Neural cell (in vitro differentiated cells): ENCODE data around the gene KCNJ6. TPM values are rescaled to one million over a fixed set of nuclear protein-coding genes. Genes with fewer than 3 reads are reported as not detected.

Experiments
- H2AFZ ChIP-seq: fragments of 200-600, 300-800 bp; sonication (generic), shearing (Covaris generic); 2 replicates; pipeline ENCODE4 v1.6.0; 2014; ENCODE audit warnings: low read depth, mild to moderate bottlenecking, antibody characterized with exemption, low read length, moderate library complexity
- H3F3A ChIP-seq: fragments of 200-600 bp; shearing (Covaris generic); 2 replicates; pipeline ENCODE4 v1.6.1; 2016; ENCODE audit warnings: mild to moderate bottlenecking, moderate library complexity, mixed read lengths, antibody characterized with exemption, low read length; ENCODE audit not compliant: insufficient read depth, poor library complexity, severe bottlenecking
- H3K27ac ChIP-seq: fragments of 200-600, 300-800 bp; sonication (generic), shearing (Covaris generic); 2 replicates; pipeline ENCODE4 v1.5.1; 2014; ENCODE audit warnings: mild to moderate bottlenecking, low read length, moderate library complexity
- H3K27me3 ChIP-seq: fragments of 300-800, 200-600 bp; sonication (generic), shearing (Covaris generic); 2 replicates; pipeline ENCODE4 v1.6.0; 2014; ENCODE audit warnings: mild to moderate bottlenecking, low read depth, low read length, moderate library complexity; ENCODE audit not compliant: insufficient read depth
- H3K36me3 ChIP-seq: fragments of 300-800, 200-600 bp; sonication (generic), shearing (Covaris generic); 2 replicates; pipeline ENCODE4 v1.5.1; 2014; ENCODE audit warnings: mild to moderate bottlenecking, antibody characterized with exemption, low read length, moderate library complexity; ENCODE audit not compliant: insufficient read depth
- H3K4me2 ChIP-seq: fragments of 300-800, 200-600 bp; sonication (generic), shearing (Covaris generic); 2 replicates; pipeline ENCODE4 v1.6.0; 2014; ENCODE audit warnings: mild to moderate bottlenecking, low read length
- H3K4me3 ChIP-seq: fragments of 300-800, 200-600 bp; sonication (generic), shearing (Covaris generic); 2 replicates; pipeline ENCODE4 v1.5.1; 2014; ENCODE audit warnings: mild to moderate bottlenecking, low read length, moderate library complexity
- H3K79me2 ChIP-seq: fragments of 200-600 bp; shearing (Covaris generic); replicated peaks from 2 replicates; pipeline ENCODE4 v1.6.0; 2014; ENCODE audit warnings: mild to moderate bottlenecking, low read length, moderate library complexity; ENCODE audit not compliant: insufficient read depth
- H3K9ac ChIP-seq: fragments of 300-800, 200-600 bp; sonication (generic), shearing (Covaris generic); 2 replicates; pipeline ENCODE4 v1.6.1; 2016; ENCODE audit warnings: mild to moderate bottlenecking, low read length, mixed read lengths
- H3K9me2 ChIP-seq: fragments of 200-600 bp; shearing (Covaris generic); 2 replicates; pipeline ENCODE4 v1.6.1; 2016; ENCODE audit warnings: mild to moderate bottlenecking, low read length, mixed read lengths; ENCODE audit not compliant: insufficient read depth
- H3K9me3 ChIP-seq: fragments of 200-600, 300-800 bp; sonication (generic), shearing (Covaris generic); 2 replicates; pipeline ENCODE4 v1.6.1; 2016; ENCODE audit warnings: mild to moderate bottlenecking, mixed run types, low read length, moderate library complexity, mixed read lengths
- H4K20me1 ChIP-seq: fragments of 200-600 bp; shearing (Covaris generic); 2 replicates; pipeline ENCODE4 v1.6.1; 2016; ENCODE audit warnings: mild to moderate bottlenecking, mixed run types; ENCODE audit not compliant: insufficient read depth
- CTCF ChIP-seq: fragments of 450-650 bp; IDR thresholded peaks from 2 replicates; pipeline ENCODE4 v1.5.1; 2014; ENCODE audit warnings: antibody characterized with exemption, mild to moderate bottlenecking, moderate library complexity; ENCODE audit not compliant: poor library complexity, severe bottlenecking
- EP300 ChIP-seq: fragments of 450-650 bp; conservative IDR thresholded peaks from 2 replicates; pipeline ENCODE4 v1.6.1; 2014; ENCODE audit warnings: antibody characterized with exemption, mild to moderate bottlenecking, moderate library complexity; ENCODE audit not compliant: poor library complexity, severe bottlenecking
- EZH2 ChIP-seq: fragments of 200-600, 300-800 bp; shearing (Covaris generic), sonication (generic); IDR thresholded peaks from 2 replicates; pipeline ENCODE4 v1.6.1; 2014; ENCODE audit warnings: antibody characterized with exemption, low read length, borderline replicate concordance, mild to moderate bottlenecking; ENCODE audit not compliant: insufficient read depth, poor library complexity, severe bottlenecking
- MXI1 ChIP-seq: fragments of 450-650 bp; conservative IDR thresholded peaks from 2 replicates; pipeline ENCODE4 v1.6.1; 2014; ENCODE audit warnings: antibody characterized with exemption, mild to moderate bottlenecking; ENCODE audit not compliant: poor library complexity, severe bottlenecking
- POLR2AphosphoS5 ChIP-seq: IDR thresholded peaks from 2 replicates; pipeline ENCODE4 v1.6.1; 2012
- RAD21 ChIP-seq: fragments of 450-650 bp; conservative IDR thresholded peaks from 2 replicates; pipeline ENCODE4 v1.6.1; 2014; ENCODE audit warnings: antibody characterized with exemption, mild to moderate bottlenecking, moderate library complexity
- REST ChIP-seq: IDR thresholded peaks from 2 replicates; pipeline ENCODE4 v1.6.1; 2012; ENCODE audit warnings: borderline replicate concordance
- SMC3 ChIP-seq: fragments of 450-650 bp; conservative IDR thresholded peaks from 2 replicates; pipeline ENCODE4 v1.6.1; 2014; ENCODE audit warnings: antibody characterized with exemption, mild to moderate bottlenecking, moderate library complexity; ENCODE audit not compliant: poor library complexity
- TAF1 ChIP-seq: IDR thresholded peaks from 2 replicates; pipeline ENCODE4 v1.6.1; 2012; ENCODE audit warnings: low read depth
- polyA plus RNA-seq: library from polyadenylated mRNA; depleted of rRNA; stranded (reverse); fragments of >200 nt; gene quantifications from 2 replicates; pipeline ENCODE4 v1.2.3, GENCODE V29; 2014

The KCNJ6 gene
- polyA plus RNA-seq, 1 donor from 2014 or later, result 1.7 TPM

GRCh38 chr21:37737507-37737906, 178.8 kb downstream of the KCNJ6 start:
- Histone ChIP-seq H3K27ac (no peak overlapping the region), H3K27me3 (no peaks in the 10 kb centered on the region), H3K4me3 (no peak overlapping the region), H3K4me2 (no peak overlapping the region), H3F3A (no peaks in the 10 kb centered on the region), H3K9me3 (no peaks in the 10 kb centered on the region), H3K79me2 (no peaks in the 10 kb centered on the region), H3K9ac (no peak overlapping the region), H2AFZ (no peak overlapping the region), H4K20me1 (no peaks in the 10 kb centered on the region), H3K9me2 (no peaks in the 10 kb centered on the region), H3K36me3 (no peaks in the 10 kb centered on the region)
- no peak for TF ChIP-seq MXI1
- TF ChIP-seq REST, result no peak
- TF ChIP-seq CTCF, result no peak
- TF ChIP-seq EP300, result no peak
- TF ChIP-seq RAD21, result no peak
- TF ChIP-seq TAF1, result no peak
- TF ChIP-seq EZH2, result no peak
- TF ChIP-seq POLR2AphosphoS5, result no peak
- TF ChIP-seq SMC3, result no peak

DNA sequence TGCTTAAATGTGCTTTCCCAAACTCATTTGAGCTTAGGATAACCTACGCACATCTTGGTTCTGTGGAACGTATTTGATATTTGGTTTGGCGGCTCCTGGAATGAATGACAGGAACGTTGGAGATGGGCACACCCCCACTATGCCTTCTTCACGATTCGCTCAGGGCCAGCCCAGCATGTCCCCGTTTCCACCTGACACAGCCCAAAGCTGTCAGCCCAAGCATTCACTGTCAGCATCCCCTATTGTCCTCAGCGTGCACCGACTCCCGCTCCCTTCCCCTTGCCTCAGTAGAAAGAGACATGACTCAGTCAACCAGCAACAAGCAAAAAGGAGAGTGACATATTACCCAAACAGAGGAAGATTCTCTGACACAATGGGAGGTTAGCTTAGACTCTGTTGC, 181.4 kb downstream of the KCNJ6 start:
- Histone ChIP-seq H3K36me3 (no peaks in the 10 kb centered on the region), H3K9ac (no peak overlapping the region), H3K27ac (no peak overlapping the region), H3K4me2 (no peak overlapping the region), H2AFZ (no peak overlapping the region), H3K9me3 (no peaks in the 10 kb centered on the region), H3F3A (no peaks in the 10 kb centered on the region), H3K4me3 (no peak overlapping the region), H3K79me2 (no peaks in the 10 kb centered on the region), H4K20me1 (no peaks in the 10 kb centered on the region), H3K27me3 (no peaks in the 10 kb centered on the region), H3K9me2 (no peaks in the 10 kb centered on the region)
- TF ChIP-seq RAD21 (no peak), EP300 (no peak), POLR2AphosphoS5 (no peak), CTCF (no peak), REST (no peak)
